ENCODE data around the gene ZBTB5. TPM values are rescaled to one million over a fixed set of nuclear protein-coding genes. Genes with fewer than 3 reads are reported as not detected.

The ZBTB5 gene
- total and polyA plus RNA-seq, 2 experiments from 2014 or later: 1.8 to 8.3 TPM

- Histone ChIP-seq H3K9me2 (ENCODE audit: insufficient read depth) (no peaks in the 10 kb centered on the region; the same call in 1 of the 2 replicates), H4K20me1 (ENCODE audit: insufficient read depth) (0 out of 2 replicates have a peak, but pooled peaks cover 19% of the 10 kb centered on the region), H3K36me3 (ENCODE audit: low read depth) (no peaks in the 10 kb centered on the region), H3K27ac (no peak overlapping the region), H3K4me3 (no peak overlapping the region), H3K79me2 (ENCODE audit: insufficient read depth) (peaks cover 100% of the 10 kb centered on the region), H3K27me3 (replicated peaks; ENCODE audit: insufficient read depth) (no peaks in the 10 kb centered on the region), H3K4me2 (ENCODE audit: unreplicated experiment) (no peak overlapping the region), H3F3A (ENCODE audit: insufficient read depth) (peaks cover 15% of the 10 kb centered on the region; the same call in 1 of the 2 replicates), H3K9me3 (ENCODE audit: low read depth) (no peaks in the 10 kb centered on the region), H3K9ac (no peak overlapping the region), H3K4me1 (ENCODE audit: insufficient read depth) (peaks cover 10% of the 10 kb centered on the region; the same call in 1 of the 2 replicates), H2AFZ (no peak overlapping the region)
- WGBS, 2 experiments (ENCODE audit: low coverage in 1 of 2, low lambda C conversion rate in 2 of 2, missing lambda C conversion rate in 2 of 2): 82 to 83% methylated on average over 7 of the region's 7 CpGs
- no peak for DNase-seq
- in situ Hi-C loops (cut with MboI): no loop called here
- TF ChIP-seq EZH2phosphoT487 (IDR thresholded peaks at IDR 0.05; ENCODE audit: insufficient read depth, low read depth) (no peak), EZH2 (IDR thresholded peaks at IDR 0.05; ENCODE audit: insufficient read depth, poor library complexity, severe bottlenecking) (no peak)
Measured at GRCh38 chr9:37455884-37456647, 9.2 kb downstream of the ZBTB5 start.

GRCh38 chr9:37454238-37454637 lies 11.0 kb downstream of the ZBTB5 start:
- Histone ChIP-seq H3K9me3 (ENCODE audit: low read depth) (no peaks in the 10 kb centered on the region), H3K36me3 (ENCODE audit: low read depth) (no peaks in the 10 kb centered on the region), H3K4me1 (ENCODE audit: insufficient read depth) (peaks cover 10% of the 10 kb centered on the region; the same call in 1 of the 2 replicates), H3K9me2 (ENCODE audit: insufficient read depth) (no peaks in the 10 kb centered on the region; the same call in 1 of the 2 replicates), H3K9ac (no peak overlapping the region), H3K27me3 (replicated peaks; ENCODE audit: insufficient read depth) (no peaks in the 10 kb centered on the region), H3F3A (ENCODE audit: insufficient read depth) (peaks cover 15% of the 10 kb centered on the region; the same call in 1 of the 2 replicates), H3K79me2 (ENCODE audit: insufficient read depth) (peaks cover 100% of the 10 kb centered on the region), H3K4me2 (ENCODE audit: unreplicated experiment) (no peak overlapping the region), H3K4me3 (no peak overlapping the region), H2AFZ (no peak overlapping the region), H3K27ac (no peak overlapping the region), H4K20me1 (ENCODE audit: insufficient read depth) (0 out of 2 replicates have a peak, but pooled peaks cover 19% of the 10 kb centered on the region)
- TF ChIP-seq EZH2phosphoT487 (IDR thresholded peaks at IDR 0.05; ENCODE audit: insufficient read depth, low read depth) (no peak), EZH2 (IDR thresholded peaks at IDR 0.05; ENCODE audit: insufficient read depth, poor library complexity, severe bottlenecking) (no peak)
- in situ Hi-C loops (cut with MboI): no loop called here
- peak; percentile 46 for DNase-seq

- Histone ChIP-seq H3K4me1 (ENCODE audit: insufficient read depth) (peaks cover 10% of the 10 kb centered on the region; the same call in 1 of the 2 replicates), H2AFZ (no peak overlapping the region), H3K79me2 (ENCODE audit: insufficient read depth) (peaks cover 100% of the 10 kb centered on the region), H3F3A (ENCODE audit: insufficient read depth) (peaks cover 15% of the 10 kb centered on the region; the same call in 1 of the 2 replicates), H3K4me3 (no peak overlapping the region), H3K9me3 (ENCODE audit: low read depth) (no peaks in the 10 kb centered on the region), H3K9ac (no peak overlapping the region), H4K20me1 (ENCODE audit: insufficient read depth) (0 out of 2 replicates have a peak, but pooled peaks cover 19% of the 10 kb centered on the region), H3K9me2 (ENCODE audit: insufficient read depth) (no peaks in the 10 kb centered on the region; the same call in 1 of the 2 replicates), H3K27me3 (replicated peaks; ENCODE audit: insufficient read depth) (no peaks in the 10 kb centered on the region), H3K4me2 (ENCODE audit: unreplicated experiment) (no peak overlapping the region), H3K36me3 (ENCODE audit: low read depth) (no peaks in the 10 kb centered on the region), H3K27ac (no peak overlapping the region)
- WGBS, 2 experiments (ENCODE audit: low coverage in 1 of 2, low lambda C conversion rate in 2 of 2, missing lambda C conversion rate in 2 of 2): 90 to 100% methylated on average over 1 of the region's 1 CpG
- in situ Hi-C loops (cut with MboI): no loop called here
- no peak for DNase-seq
- TF ChIP-seq EZH2 (IDR thresholded peaks at IDR 0.05; ENCODE audit: insufficient read depth, poor library complexity, severe bottlenecking): no peak
- TF ChIP-seq EZH2phosphoT487 (IDR thresholded peaks at IDR 0.05; ENCODE audit: insufficient read depth, low read depth): no peak
Measured at GRCh38 chr9:37453827-37454226, 11.4 kb downstream of the ZBTB5 start.

GRCh38 chr9:37452611-37453010 lies 12.6 kb downstream of the ZBTB5 start:
- H3K4me1 ChIP-seq (ENCODE audit: insufficient read depth): peaks cover 10% of the 10 kb centered on the region; the same call in 1 of the 2 replicates
- TF ChIP-seq EZH2phosphoT487 (IDR thresholded peaks at IDR 0.05; ENCODE audit: insufficient read depth, low read depth): no peak
- TF ChIP-seq EZH2 (IDR thresholded peaks at IDR 0.05; ENCODE audit: insufficient read depth, poor library complexity, severe bottlenecking): no peak
- in situ Hi-C loops (cut with MboI): no loop called here
- 0 out of 2 replicates have a peak, but pooled peaks cover 19% of the 10 kb centered on the region for H4K20me1 ChIP-seq (ENCODE audit: insufficient read depth)
- no peak overlapping the region for H2AFZ ChIP-seq
- WGBS, 2 experiments (ENCODE audit: low coverage in 1 of 2, low lambda C conversion rate in 2 of 2, missing lambda C conversion rate in 2 of 2): 97 to 100% methylated on average over 1 of the region's 1 CpG
- peaks cover 100% of the 10 kb centered on the region for H3K79me2 ChIP-seq (ENCODE audit: insufficient read depth)
- no peaks in the 10 kb centered on the region for H3K36me3 ChIP-seq (ENCODE audit: low read depth)
- no peak for DNase-seq
- no peak overlapping the region for H3K27ac ChIP-seq
- no peaks in the 10 kb centered on the region for H3K27me3 ChIP-seq (replicated peaks; ENCODE audit: insufficient read depth)
- no peak overlapping the region for H3K4me3 ChIP-seq
- H3K9me3 ChIP-seq (ENCODE audit: low read depth): no peaks in the 10 kb centered on the region
- H3F3A ChIP-seq (ENCODE audit: insufficient read depth): peaks cover 15% of the 10 kb centered on the region; the same call in 1 of the 2 replicates
- no peaks in the 10 kb centered on the region for H3K9me2 ChIP-seq (ENCODE audit: insufficient read depth)
- no peak overlapping the region for H3K9ac ChIP-seq
- H3K4me2 ChIP-seq (ENCODE audit: unreplicated experiment): no peak overlapping the region

Data from GM23248 (cell line).